DMS153 treated with DMSO at 0.1 percent for 48 hours (cell line): ENCODE data around the gene CCDC3.
"Not testable (repeated sequence)": the region's sequence is repeated elsewhere in the genome, so short reads cannot be mapped to it uniquely, and the experiment has no call there.

Experiments used
- DNase-seq: peaks from one replicate; lab custom pipeline; 2025; ENCODE audit not compliant: unreplicated experiment; lab: John Stamatoyannopoulos, UW

Gene CCDC3

GRCh38 chr10:13001887-13002212, 337 bp upstream of the CCDC3 start:
- DNase-seq = no peak

GRCh38 chr10:13000431-13000830, 1.1 kb downstream of the CCDC3 start:
- DNase-seq = no peak

- no peak for DNase-seq
Measured at GRCh38 chr10:12999849-13000248, 1.7 kb downstream of the CCDC3 start.

GRCh38 chr10:12995425-12995861, 6.1 kb downstream of the CCDC3 start:
- no peak for DNase-seq

- DNase-seq = no peak
Measured at GRCh38 chr10:12993595-12993994, 7.9 kb downstream of the CCDC3 start.

- no peak for DNase-seq
Measured at GRCh38 chr10:12985347-12985746, 16.2 kb downstream of the CCDC3 start.

- no peak for DNase-seq
Measured at GRCh38 chr10:12984165-12984747, 17.3 kb downstream of the CCDC3 start.

- DNase-seq = not testable (repeated sequence)
Measured at GRCh38 chr10:12983568-12983967, 17.9 kb downstream of the CCDC3 start.

GRCh38 chr10:12981570-12981969, 19.9 kb downstream of the CCDC3 start:
- no peak for DNase-seq

GRCh38 chr10:12980713-12981306, 20.7 kb downstream of the CCDC3 start:
- DNase-seq = no peak

GRCh38 chr10:12980102-12980661, 21.3 kb downstream of the CCDC3 start:
- DNase-seq = no peak

- DNase-seq = no peak
Measured at GRCh38 chr10:12978891-12979290, 22.6 kb downstream of the CCDC3 start.

GRCh38 chr10:12975906-12976305, 25.6 kb downstream of the CCDC3 start:
- DNase-seq = no peak

- no peak for DNase-seq
Measured at GRCh38 chr10:12975266-12975665, 26.2 kb downstream of the CCDC3 start.

- DNase-seq = no peak
Measured at GRCh38 chr10:12974491-12975199, 26.9 kb downstream of the CCDC3 start.

- no peak for DNase-seq
Measured at GRCh38 chr10:12974078-12974477, 27.4 kb downstream of the CCDC3 start.

GRCh38 chr10:12973149-12973718, 28.3 kb downstream of the CCDC3 start:
- no peak for DNase-seq

- no peak for DNase-seq
Measured at GRCh38 chr10:12972146-12972545, 29.4 kb downstream of the CCDC3 start.

- DNase-seq = no peak
Measured at GRCh38 chr10:12971001-12971788, 30.3 kb downstream of the CCDC3 start.

- no peak for DNase-seq
Measured at GRCh38 chr10:12969951-12970350, 31.6 kb downstream of the CCDC3 start.

GRCh38 chr10:12966067-12966466, 35.4 kb downstream of the CCDC3 start:
- no peak for DNase-seq
